Trophoblast cell (in vitro differentiated cells and primary cell): Measurements from ENCODE around the gene DMGDH.

Experiments
- DNase-seq, 2 donors: peaks; one replicate each; pipeline ENCODE4 v3.0.0-alpha.2; 2016
- H2AFZ ChIP-seq: 2 replicates; pipeline ENCODE4 v1.6.1; 2013; ENCODE audit warnings: low read length, moderate library complexity, mild to moderate bottlenecking; ENCODE audit not compliant: insufficient read depth, poor library complexity
- H2AK5ac ChIP-seq: 2 replicates; pipeline ENCODE4 v1.6.1; 2013; ENCODE audit warnings: mild to moderate bottlenecking, low read length
- H2BK120ac ChIP-seq: 2 replicates; pipeline ENCODE4 v1.6.1; 2013; ENCODE audit warnings: low read length, mild to moderate bottlenecking, moderate library complexity; ENCODE audit not compliant: insufficient read depth, poor library complexity
- H2BK12ac ChIP-seq: 2 replicates; pipeline ENCODE4 v1.6.1; 2013; ENCODE audit warnings: mild to moderate bottlenecking, low read length, moderate library complexity
- H2BK5ac ChIP-seq: 2 replicates; pipeline ENCODE4 v1.6.1; 2013; ENCODE audit warnings: low read length, low read depth, moderate library complexity, mild to moderate bottlenecking; ENCODE audit not compliant: poor library complexity
- H3K14ac ChIP-seq: 2 replicates; pipeline ENCODE4 v1.6.1; 2013; ENCODE audit warnings: mild to moderate bottlenecking, low read length
- H3K18ac ChIP-seq: 2 replicates; pipeline ENCODE4 v1.6.1; 2013; ENCODE audit warnings: mild to moderate bottlenecking, low read length
- H3K23ac ChIP-seq: 2 replicates; pipeline ENCODE4 v1.6.1; 2013; ENCODE audit warnings: low read length
- H3K27ac ChIP-seq: 2 replicates; pipeline ENCODE4 v1.5.1; 2013; ENCODE audit warnings: low read depth, mild to moderate bottlenecking, inconsistent platforms, low read length, moderate library complexity
- H3K27me3 ChIP-seq: 2 replicates; pipeline ENCODE4 v1.6.1; 2013; ENCODE audit warnings: inconsistent platforms, mild to moderate bottlenecking, low read length, moderate library complexity; ENCODE audit not compliant: insufficient read depth
- H3K36me3 ChIP-seq, 2 experiments: 1 replicate in 1 of 2; 2 replicates in 1 of 2; pipeline ENCODE4 v1.6.1; 2013; ENCODE audit warnings: low read length in 2 of 2, mild to moderate bottlenecking in 2 of 2, moderate library complexity in 1 of 2; ENCODE audit not compliant: insufficient read depth in 2 of 2, control insufficient read depth in 1 of 2
- H3K4ac ChIP-seq: 2 replicates; pipeline ENCODE4 v1.6.1; 2013; ENCODE audit warnings: low read depth, mild to moderate bottlenecking, low read length, moderate library complexity
- H3K4me1 ChIP-seq, 2 experiments: 1 replicate in 1 of 2; 2 replicates in 1 of 2; pipeline ENCODE4 v1.6.1; 2013; ENCODE audit warnings: low read length in 2 of 2, mild to moderate bottlenecking in 2 of 2, moderate library complexity in 1 of 2; ENCODE audit not compliant: insufficient read depth in 2 of 2, control insufficient read depth in 1 of 2
- H3K4me2 ChIP-seq: 2 replicates; pipeline ENCODE4 v1.6.1; 2013; ENCODE audit warnings: inconsistent platforms, mild to moderate bottlenecking, low read length, moderate library complexity
- H3K4me3 ChIP-seq: 2 replicates; pipeline ENCODE4 v1.5.1; 2013; ENCODE audit warnings: mild to moderate bottlenecking, low read depth, low read length, inconsistent platforms
- H3K79me1 ChIP-seq: one replicate; pipeline ENCODE4 v1.6.1; 2013; ENCODE audit warnings: low read length
- H3K79me2 ChIP-seq: 2 replicates; pipeline ENCODE4 v1.6.1; 2013; ENCODE audit warnings: low read length, mild to moderate bottlenecking; ENCODE audit not compliant: control insufficient read depth, insufficient read depth, poor library complexity
- H3K9ac ChIP-seq: 2 replicates; pipeline ENCODE4 v1.6.1; 2013; ENCODE audit warnings: mild to moderate bottlenecking, low read length
- H3K9me3 ChIP-seq: 2 replicates; pipeline ENCODE4 v1.6.1; 2013; ENCODE audit warnings: low read depth, mild to moderate bottlenecking, control low read depth, inconsistent platforms, low read length; ENCODE audit not compliant: insufficient read depth
- H4K12ac ChIP-seq: 2 replicates; pipeline ENCODE4 v1.6.1; 2013; ENCODE audit warnings: low read depth, mild to moderate bottlenecking, low read length, moderate library complexity
- H4K8ac ChIP-seq: 2 replicates; pipeline ENCODE4 v1.6.1; 2013; ENCODE audit warnings: low read depth, mild to moderate bottlenecking, low read length, moderate library complexity
- H4K91ac ChIP-seq: one replicate; pipeline ENCODE4 v1.6.1; 2013; ENCODE audit warnings: low read depth, mild to moderate bottlenecking, low read length, moderate library complexity
- WGBS: extraction: QIAGEN DNeasy Blood & Tissue Kit; methylation state at CpG from one replicate; pipeline ENCODE4 v1.1.7; 2013; ENCODE audit warnings: missing lambda C conversion rate; ENCODE audit not compliant: insufficient read length, insufficient coverage; ENCODE audit errors: extremely low coverage; 5-methylcytosine and 5-hydroxymethylcytosine counted together

DMGDH gene

DNA sequence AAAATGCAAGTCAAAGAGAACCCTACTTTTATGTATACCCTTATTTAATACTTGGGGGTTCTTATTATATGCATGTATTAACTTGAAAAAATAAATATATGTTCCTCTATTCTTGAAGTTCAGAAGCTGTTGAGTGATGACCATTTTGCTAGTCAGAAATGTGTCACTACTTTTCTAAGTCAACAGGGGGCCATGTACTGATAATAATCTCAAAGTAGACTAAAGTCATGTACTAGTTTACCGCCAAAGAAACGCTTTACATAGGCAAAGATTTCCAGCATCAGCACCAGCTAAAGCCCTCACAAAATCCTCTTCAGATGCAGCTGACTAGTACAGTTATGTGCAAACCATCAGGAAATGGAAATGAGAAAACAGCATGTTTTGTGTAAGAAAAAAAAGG is 36.4 kb upstream of the DMGDH start:
- Histone ChIP-seq H3K4me1 (no peaks in the 10 kb centered on the region), H3K23ac (no peak overlapping the region)
- no CpG with 5 or more reads among the region's 2 CpGs for WGBS

DNA sequence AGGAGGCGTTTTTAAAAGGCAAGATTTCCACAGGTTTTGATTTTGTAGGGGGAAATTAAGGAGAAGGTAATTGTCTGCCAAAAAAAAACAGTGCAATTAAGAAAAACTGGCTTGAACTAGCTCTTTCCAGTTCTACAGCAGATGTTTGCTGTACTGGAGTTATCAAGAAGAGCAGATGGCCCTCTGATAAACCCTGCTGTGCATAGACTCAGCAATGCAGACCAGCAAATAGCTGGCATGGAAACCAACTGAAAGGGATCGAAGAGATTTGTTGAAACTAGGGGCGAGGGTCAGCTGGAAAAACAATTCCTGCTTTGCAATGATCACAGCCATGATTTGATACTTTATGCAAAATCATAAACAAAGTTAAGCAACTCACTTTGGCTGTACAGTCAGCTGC is 24.3 kb upstream of the DMGDH start:
- H3K4me2 ChIP-seq: no peak overlapping the region
- H3K79me1 ChIP-seq: no peaks in the 10 kb centered on the region
- H3K14ac ChIP-seq: no peak overlapping the region
- H4K12ac ChIP-seq: no peak overlapping the region
- H3K4me1 ChIP-seq: no peaks in the 10 kb centered on the region
- H2AK5ac ChIP-seq: no peak overlapping the region
- no peak overlapping the region for H2BK120ac ChIP-seq
- H3K9ac ChIP-seq: no peak overlapping the region
- H3K9me3 ChIP-seq: no peaks in the 10 kb centered on the region
- H3K18ac ChIP-seq: no peak overlapping the region
- H3K79me2 ChIP-seq: no peaks in the 10 kb centered on the region
- no peak overlapping the region for H3K4me3 ChIP-seq
- 100% methylated on average over 1 of the region's 3 CpGs for WGBS
- no peak overlapping the region for H2AFZ ChIP-seq
- no peak overlapping the region for H2BK12ac ChIP-seq
- H3K27ac ChIP-seq: no peak overlapping the region
- DNase-seq: no peak
- H4K8ac ChIP-seq: no peak overlapping the region
- H4K91ac ChIP-seq: no peak overlapping the region
- no peaks in the 10 kb centered on the region for H3K27me3 ChIP-seq
- H3K36me3 ChIP-seq: no peaks in the 10 kb centered on the region
- H3K4ac ChIP-seq: no peak overlapping the region
- no peak overlapping the region for H3K23ac ChIP-seq
- no peak overlapping the region for H2BK5ac ChIP-seq

More for the DNA sequence above, 36.4 kb upstream of the DMGDH start:
- H3K79me1 ChIP-seq: no peaks in the 10 kb centered on the region
- no peaks in the 10 kb centered on the region for H3K27me3 ChIP-seq
- no peak overlapping the region for H3K4me2 ChIP-seq
- no peak for DNase-seq
- no peaks in the 10 kb centered on the region for H3K36me3 ChIP-seq
- H4K12ac ChIP-seq: no peak overlapping the region
- no peak overlapping the region for H2BK120ac ChIP-seq
- H3K9ac ChIP-seq: no peak overlapping the region
- no peak overlapping the region for H3K4me3 ChIP-seq
- H2BK12ac ChIP-seq: no peak overlapping the region
- H3K79me2 ChIP-seq: no peaks in the 10 kb centered on the region
- H3K9me3 ChIP-seq: no peaks in the 10 kb centered on the region
- H2AK5ac ChIP-seq: no peak overlapping the region
- no peak overlapping the region for H3K27ac ChIP-seq
- H3K14ac ChIP-seq: no peak overlapping the region
- no peak overlapping the region for H2BK5ac ChIP-seq
- no peak overlapping the region for H3K18ac ChIP-seq
- no peak overlapping the region for H3K4ac ChIP-seq
- H4K91ac ChIP-seq: no peak overlapping the region
- H2AFZ ChIP-seq: no peak overlapping the region
- no peak overlapping the region for H4K8ac ChIP-seq

DNA sequence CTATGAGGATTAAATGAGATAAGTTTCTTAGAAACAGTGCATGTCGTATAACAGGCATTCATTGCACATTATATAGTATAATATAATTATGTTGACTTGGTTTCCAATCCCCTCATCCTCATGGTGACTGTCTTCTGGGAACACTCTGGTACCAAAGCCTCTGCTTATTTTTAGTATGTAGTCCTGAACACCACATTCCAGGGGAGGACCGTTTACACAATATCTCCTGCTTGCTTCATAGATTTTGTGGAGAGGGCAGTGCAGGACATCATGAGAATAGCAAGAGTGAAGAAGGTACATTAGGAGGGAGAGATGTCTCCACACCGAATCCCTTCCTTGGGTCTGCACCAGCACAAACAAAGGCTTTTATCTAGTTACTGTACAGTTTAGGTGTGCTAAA is 21.6 kb upstream of the DMGDH start:
- no peak overlapping the region for H4K8ac ChIP-seq
- no peak overlapping the region for H3K4ac ChIP-seq
- H3K27ac ChIP-seq: no peak overlapping the region
- H3K9ac ChIP-seq: no peak overlapping the region
- no peaks in the 10 kb centered on the region for H3K27me3 ChIP-seq
- no peak overlapping the region for H4K91ac ChIP-seq
- no peaks in the 10 kb centered on the region for H3K79me2 ChIP-seq
- peaks cover 2% of the 10 kb centered on the region in 2 experiments for H3K4me1 ChIP-seq
- H3K4me3 ChIP-seq: no peak overlapping the region
- no peak overlapping the region for H2BK120ac ChIP-seq
- H2AK5ac ChIP-seq: no peak overlapping the region
- no peak overlapping the region for H4K12ac ChIP-seq
- H3K18ac ChIP-seq: no peak overlapping the region
- H3K4me2 ChIP-seq: no peak overlapping the region
- no peak overlapping the region for H2BK5ac ChIP-seq
- H3K9me3 ChIP-seq: no peaks in the 10 kb centered on the region
- H2AFZ ChIP-seq: no peak overlapping the region
- H2BK12ac ChIP-seq: no peak overlapping the region
- no peak overlapping the region for H3K23ac ChIP-seq
- WGBS: no CpG with 5 or more reads among the region's 3 CpGs
- no peaks in the 10 kb centered on the region for H3K36me3 ChIP-seq
- DNase-seq: no peak
- H3K14ac ChIP-seq: no peak overlapping the region
- H3K79me1 ChIP-seq: no peaks in the 10 kb centered on the region

DNA sequence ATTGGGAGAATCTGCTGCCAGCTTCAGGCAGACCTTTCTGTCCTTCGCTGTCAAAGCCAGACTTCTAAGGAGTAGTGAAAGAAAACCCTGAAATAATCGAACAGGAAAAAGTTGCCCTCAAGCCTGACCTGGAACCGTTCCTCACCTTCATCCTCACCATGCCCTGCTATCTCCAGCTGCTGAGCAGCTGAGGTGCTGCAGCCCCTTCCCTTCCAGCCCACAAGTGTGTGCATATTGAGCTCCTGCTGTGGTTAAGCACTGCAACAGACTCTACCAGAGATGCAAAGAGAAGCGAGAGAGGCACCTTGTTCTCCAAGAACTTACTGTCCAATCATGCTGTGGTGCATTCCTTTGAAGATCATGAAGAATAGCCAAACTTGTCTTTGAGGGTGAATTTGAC is 19.0 kb upstream of the DMGDH start:
- Histone ChIP-seq H3K18ac (no peak overlapping the region), H3K27me3 (no peaks in the 10 kb centered on the region), H3K4me1 (peaks cover 4% of the 10 kb centered on the region in 2 experiments), H2BK5ac (no peak overlapping the region), H2BK12ac (no peak overlapping the region), H3K79me1 (no peaks in the 10 kb centered on the region), H4K8ac (no peak overlapping the region), H3K23ac (no peak overlapping the region), H2AFZ (no peak overlapping the region), H3K4ac (no peak overlapping the region), H3K9me3 (no peaks in the 10 kb centered on the region), H2AK5ac (no peak overlapping the region), H3K4me3 (no peak overlapping the region), H3K27ac (no peak overlapping the region), H3K9ac (no peak overlapping the region), H3K14ac (no peak overlapping the region), H3K36me3 (no peaks in the 10 kb centered on the region), H2BK120ac (no peak overlapping the region), H3K79me2 (no peaks in the 10 kb centered on the region), H3K4me2 (no peak overlapping the region), H4K12ac (no peak overlapping the region), H4K91ac (no peak overlapping the region)
- no peak for DNase-seq
- no CpG with 5 or more reads among the region's 4 CpGs for WGBS
